OCI-M2 (cell line): ENCODE results near the gene EDDM13.
"Not testable (repeated sequence)": the region's sequence is repeated elsewhere in the genome, so short reads cannot be mapped to it uniquely, and the experiment has no call there.

Experiments used
- DNase-seq: peaks from one replicate; lab custom pipeline; 2025; ENCODE audit not compliant: unreplicated experiment; lab: John Stamatoyannopoulos, UW

The EDDM13 gene, protein sequence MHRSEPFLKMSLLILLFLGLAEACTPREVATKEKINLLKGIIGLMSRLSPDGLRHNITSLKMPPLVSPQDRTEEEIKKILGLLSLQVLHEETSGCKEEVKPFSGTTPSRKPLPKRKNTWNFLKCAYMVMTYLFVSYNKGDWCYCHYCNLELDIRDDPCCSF

DNA sequence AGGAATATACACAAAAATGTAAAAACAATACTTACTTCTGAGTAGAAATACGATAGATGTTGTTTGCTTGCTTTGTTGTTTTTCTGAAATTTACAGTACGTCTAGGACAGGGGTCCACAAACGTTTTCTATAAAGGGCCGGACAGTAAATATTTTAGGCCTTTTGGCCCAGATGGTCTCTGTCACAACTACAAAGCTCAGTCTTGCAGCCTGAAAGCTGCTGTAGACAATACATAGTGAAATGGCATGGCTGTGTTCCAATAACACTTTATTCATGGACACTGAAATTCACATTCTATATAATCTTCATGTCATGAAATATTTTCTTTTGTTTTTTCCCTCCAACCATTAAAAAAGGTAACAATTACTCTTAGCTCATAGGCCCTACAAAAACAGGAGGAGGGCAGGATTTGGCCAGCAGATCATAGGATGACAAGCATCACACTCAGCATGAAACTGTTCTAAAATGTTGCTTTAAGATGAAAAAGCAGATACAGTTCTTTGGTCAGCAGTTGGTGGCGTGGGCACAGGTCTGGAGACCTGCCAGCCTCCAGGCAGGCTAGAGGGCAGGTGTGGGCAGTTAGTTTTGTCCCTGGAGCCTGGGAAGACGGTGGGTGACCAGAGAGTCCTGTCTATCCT is at the start of gene EDDM13:
TSS of gene EDDM13 (plus strand) at position 588 of the 638 bp plus-strand sequence. CDS start 87 bp downstream, outside the sequence.
- no peak for DNase-seq

DNA sequence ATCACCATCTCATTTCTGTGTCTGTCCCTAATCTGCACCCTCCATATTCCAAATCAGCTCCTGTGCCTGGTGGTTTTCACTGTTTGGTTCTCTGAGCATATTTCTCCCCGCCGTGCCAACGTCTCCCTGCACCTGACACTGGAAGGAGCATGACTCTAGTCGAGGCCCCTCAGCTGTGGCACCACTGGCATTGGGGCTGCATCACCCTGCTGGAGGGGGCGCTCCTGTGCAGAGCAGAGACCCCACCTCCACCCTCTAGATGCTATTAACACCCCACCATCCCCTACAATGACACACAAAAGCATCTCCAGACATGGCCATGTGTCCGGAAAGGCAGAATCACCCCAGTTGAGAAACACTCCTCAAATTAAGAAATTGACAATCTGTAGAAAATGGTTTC is 49.6 kb upstream of the EDDM13 start:
- DNase-seq: no peak

DNA sequence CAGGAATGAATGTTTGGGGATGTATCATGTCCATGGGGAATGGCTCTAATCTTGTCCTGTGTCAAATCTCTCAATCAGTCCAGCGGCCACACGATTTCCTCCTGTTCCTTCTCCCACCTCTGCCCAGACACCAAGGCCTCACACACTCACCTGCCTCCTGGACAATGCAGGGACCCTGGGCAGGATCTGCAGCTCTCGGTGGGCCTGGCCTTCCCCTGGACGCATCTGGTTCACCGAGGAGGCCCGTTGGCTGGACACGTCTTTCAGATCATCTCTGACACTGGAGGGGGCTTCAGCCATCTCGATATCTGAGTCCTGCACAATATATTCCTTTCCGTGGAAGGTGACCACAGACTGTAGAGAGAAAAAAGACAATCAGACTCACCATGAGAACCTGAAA is 49.1 kb upstream of the EDDM13 start:
- DNase-seq: no peak

DNA sequence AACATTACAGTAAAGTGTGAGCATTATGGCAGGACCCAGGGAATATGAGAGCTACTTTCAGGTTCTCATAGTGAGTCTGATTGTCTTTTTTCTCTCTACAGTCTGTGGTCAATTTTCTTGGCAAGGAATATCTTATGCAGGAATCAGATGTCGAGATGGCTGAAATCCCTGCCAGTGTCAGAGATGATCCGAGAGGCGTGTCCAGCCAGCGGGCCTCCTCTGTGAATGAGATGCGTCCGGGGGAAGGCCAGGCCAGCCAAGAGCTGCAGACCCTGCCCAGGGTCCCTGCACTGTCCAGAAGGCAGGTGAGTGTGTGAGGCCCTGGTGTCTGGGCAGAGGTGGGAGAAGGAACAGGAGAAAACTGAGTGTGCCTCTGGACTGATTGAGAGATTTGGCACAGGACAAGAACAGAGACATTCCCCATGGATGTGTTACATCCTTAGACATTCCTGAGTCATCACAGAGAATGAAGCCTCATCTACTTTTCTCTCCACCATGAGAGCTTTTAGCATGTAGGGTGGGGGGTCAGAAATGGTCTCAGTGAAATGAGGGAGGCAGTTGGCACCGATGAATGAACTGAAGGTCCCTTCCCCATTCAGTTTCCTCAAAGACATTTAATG is 27.3 kb upstream of the EDDM13 start:
- no peak for DNase-seq

DNA sequence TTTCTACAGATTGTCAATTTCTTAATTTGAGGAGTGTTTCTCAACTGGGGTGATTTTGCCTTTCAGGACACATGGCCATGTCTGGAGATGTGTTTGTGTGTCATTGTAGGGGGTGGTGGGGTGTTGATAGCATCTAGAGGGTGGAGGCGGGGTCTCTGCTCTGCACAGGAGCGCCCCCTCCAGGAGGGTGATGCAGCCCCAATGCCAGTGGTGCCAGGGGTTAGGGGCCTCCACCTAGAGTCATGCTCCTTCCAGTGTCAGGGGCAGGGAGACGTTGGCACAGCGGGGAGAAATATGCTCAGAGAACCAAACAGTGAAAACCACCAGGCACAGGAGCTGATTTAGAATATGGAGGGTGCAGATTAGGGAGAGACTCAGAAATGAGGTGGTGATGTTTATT is 26.8 kb upstream of the EDDM13 start:
- not testable (repeated sequence) for DNase-seq

DNA sequence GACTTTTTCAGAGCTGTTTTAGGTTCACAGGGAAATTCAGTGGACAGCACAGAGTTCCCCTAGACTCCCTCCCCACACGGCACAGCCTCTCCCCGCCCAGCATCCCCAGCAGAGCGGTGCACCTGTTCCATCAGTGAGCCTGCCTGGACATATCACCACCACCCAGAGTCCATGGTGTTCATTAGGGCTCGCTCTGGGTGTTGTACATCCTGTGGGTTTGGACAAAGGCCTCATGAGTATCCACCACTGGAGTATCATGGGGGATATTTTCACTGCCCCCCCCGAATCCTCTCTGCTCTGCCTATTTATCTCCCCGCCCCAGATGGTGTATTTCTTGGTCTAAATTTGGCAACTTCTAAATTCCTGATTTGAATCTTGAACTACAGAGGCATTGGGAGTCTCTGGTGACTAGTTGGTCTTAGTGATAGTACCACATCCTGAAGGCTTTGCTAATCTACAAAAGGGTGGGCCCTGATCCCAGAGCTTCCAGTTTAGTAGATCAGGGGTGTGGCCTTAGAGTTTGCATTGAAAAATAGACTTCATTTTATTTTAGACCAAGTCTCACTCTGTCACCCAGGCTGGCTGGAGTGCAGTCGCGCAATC is 23.7 kb upstream of the EDDM13 start:
- DNase-seq: peak; percentile 29

DNA sequence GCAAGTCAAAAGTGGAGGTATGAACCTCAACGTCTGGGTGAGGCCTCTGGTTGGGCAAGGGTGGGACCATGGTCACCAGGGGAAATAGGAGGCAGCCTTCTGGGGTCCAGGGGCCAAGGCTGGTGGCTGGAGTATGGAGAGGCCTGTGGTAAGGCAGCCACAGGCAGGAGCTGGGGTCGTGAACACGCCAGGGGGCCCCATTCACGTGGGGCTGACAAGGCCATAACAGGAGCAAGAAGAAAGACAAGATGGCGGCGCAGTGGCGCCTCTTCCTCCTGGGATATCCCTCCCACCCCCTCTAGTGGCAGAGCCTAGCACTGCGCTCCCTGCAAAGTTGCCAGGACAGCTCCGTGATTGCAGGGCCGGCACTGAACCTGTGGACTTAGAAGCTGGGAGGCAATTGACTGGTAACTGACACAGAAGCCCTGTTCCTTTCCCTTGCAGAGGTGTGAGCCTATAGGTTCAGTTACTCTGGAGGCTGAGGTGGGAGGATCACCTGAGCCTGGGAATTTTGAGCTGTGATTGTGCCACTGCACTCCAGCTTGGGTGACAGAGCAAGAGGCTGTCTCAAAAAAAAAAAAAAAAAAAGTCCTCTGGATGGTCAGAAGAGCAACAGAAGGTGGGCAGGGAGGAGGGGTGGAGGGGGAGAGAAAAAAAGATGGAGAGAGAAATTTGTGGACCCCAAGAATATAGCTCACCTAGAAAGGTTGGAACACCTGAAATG is 19.7 kb upstream of the EDDM13 start:
- no peak for DNase-seq

DNA sequence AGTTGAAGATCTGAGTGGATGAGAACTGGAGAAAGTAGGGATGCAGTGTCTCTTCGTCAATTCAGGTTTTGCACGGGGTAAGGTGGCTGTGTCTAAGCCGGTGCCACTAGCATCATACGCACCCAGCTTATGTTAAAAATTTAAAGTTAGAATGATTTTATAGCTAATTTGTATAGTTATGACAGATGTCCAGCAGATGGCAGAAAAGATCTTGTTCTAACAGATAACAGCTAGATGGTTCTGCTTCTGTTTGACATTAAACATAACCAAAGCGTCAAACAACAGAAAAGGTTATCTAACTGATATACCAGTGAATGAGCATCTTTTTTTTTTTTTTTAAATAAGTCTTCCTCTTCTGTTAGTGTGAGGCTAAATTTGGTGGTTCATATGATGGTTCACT is 18.8 kb upstream of the EDDM13 start:
- peak; percentile 18 for DNase-seq

DNA sequence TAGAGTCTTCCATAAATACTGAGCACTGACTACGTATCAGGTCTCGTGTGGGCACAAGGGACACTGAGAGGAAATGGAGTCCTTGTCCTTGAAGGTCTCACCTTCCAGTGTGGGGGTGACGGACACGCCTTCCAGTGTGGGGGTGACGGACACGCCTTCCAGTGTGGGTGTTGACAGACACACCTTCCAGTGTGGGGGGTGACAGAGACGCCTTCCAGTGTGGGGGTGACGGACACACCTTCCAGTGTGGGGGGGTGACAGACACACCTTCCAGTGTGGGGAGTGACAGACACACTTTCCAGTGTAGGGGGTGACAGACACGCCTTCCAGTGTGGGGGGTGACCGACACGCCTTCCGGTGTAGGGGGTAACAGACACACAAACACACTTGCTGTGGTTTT is 14.3 kb upstream of the EDDM13 start:
- DNase-seq: no peak

DNA sequence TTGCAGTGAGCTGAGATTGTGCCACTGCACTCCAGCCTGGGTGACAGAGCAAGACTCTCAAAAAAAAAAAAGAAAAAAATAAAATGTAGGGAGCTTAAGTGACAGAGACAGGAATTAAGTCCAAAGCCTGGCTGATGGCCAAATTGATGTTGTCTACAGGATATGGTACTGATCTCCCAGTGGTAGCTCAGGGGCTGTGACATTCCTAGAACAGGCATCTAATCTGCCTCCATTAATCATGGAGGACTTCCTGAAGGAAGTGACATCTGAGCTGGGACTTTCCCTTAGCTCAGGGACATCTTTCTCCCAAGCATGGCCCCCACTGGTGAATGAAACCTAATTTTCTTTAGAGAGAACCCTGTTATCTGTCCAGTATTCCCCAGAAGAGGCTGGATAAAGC is 11.4 kb upstream of the EDDM13 start:
- no peak for DNase-seq

DNA sequence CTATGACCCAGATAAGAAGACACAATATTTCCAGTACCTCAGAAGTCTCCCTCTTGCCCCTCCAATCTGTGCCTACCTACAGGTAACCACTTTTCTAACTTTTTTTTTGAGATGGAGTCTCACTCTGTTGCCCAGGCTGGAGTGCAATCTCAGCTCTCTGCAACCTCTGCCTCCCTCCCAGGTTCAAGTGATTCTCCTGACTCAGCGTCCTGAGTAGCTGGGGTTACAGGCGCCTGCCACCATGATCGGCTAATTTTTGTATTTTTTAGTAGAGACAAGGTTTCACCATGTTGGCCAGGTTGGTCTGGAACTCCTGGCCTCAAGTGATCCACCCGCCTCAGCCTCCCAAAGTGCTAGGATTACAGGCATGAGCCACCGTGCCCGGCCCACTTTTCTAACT is 10.6 kb upstream of the EDDM13 start:
- not testable (repeated sequence) for DNase-seq

DNA sequence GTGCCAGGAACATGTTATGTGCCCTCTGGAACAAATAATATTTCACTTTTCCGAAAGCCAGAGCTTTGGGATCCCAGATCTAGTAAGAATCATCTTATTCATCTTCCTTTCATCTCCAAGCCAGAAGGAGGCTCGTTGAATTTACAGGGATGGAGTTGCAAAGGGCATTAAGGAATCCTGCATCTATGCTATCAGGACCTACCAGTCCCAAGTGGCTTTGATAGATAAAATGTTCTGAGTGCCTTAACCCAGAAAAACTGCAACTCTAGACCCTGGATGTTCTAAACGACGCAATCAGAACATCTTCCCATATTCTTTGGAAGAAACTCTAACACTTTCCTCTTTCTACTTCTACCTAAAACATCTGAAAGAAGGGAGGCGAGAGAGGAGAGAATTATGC is 9.2 kb upstream of the EDDM13 start:
- no peak for DNase-seq

DNA sequence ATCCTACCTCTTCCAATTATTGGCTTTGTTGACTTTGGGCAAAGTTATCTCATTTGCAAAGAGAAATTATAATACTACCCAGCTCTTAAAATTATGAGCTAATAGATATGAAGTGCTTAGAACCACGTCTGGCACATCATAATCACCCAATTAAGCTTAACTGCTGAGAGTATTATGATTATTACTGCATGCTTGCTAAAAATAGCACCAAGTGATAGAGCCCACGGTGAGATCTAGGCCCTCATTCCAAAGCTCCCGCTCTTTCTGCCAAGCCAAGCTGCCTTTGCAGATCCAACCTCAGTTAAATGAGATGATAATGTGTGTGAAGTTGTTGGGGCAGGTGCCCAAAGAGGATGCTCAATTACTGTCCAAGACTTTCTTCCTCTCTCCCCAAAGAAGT is 6.5 kb upstream of the EDDM13 start:
- no peak for DNase-seq

DNA sequence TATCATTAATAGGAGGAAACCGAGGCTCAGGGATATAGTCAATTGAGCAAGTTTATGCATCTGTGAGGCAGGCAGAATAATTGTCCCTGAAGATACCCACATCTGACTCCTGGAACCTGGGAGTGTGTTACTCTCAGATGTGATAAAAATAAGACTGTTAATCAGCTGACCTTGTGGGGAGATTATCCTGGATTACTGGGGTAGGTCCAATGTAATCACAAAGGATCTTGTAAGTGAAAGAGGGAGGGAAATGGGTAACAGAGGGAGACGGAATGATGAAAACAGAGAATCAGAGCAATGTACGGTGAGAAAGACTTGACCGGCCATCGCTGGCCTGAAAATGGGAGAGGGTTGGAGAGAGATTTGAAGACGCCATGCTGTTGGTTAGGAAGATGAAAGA is 3.2 kb upstream of the EDDM13 start:
- no peak for DNase-seq

DNA sequence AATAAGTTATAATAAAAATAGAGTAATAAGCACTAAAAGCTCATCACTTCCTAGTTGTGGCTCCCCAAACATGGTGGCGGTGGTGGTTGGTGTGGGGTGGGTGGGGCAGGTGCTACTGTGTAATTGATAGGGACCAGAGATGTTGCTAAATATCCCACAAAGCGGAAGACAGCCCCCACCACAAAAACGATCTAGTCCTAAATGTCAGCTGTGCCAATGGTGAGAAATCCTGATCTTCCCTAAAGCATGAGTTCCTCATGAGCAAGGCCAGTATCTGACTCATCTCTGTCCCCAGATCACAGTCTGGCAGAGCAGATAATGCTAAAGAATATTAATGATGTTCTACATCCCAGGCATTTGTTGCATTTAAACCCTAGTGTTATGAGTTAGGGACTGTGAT is 1.9 kb upstream of the EDDM13 start:
- no peak for DNase-seq

DNA sequence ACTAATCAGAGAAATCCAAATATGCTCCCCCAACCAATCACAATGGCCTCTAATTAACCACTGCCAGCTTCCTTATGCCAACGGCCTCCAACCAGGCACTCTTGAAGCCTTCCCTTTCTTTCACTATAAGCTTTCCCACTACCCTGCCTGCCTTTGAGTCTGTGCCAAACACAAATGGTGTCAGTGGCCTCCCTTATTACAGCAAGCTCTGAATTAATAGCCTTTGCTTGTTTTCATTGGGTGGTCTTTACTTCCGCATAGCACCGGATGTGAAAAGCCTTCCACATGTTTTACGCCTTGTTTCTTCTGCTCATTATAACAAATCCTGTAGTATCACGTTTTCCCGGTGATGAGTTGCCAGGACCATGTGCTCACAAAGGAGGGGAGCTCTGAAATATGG is 1.4 kb upstream of the EDDM13 start:
- DNase-seq: no peak

DNA sequence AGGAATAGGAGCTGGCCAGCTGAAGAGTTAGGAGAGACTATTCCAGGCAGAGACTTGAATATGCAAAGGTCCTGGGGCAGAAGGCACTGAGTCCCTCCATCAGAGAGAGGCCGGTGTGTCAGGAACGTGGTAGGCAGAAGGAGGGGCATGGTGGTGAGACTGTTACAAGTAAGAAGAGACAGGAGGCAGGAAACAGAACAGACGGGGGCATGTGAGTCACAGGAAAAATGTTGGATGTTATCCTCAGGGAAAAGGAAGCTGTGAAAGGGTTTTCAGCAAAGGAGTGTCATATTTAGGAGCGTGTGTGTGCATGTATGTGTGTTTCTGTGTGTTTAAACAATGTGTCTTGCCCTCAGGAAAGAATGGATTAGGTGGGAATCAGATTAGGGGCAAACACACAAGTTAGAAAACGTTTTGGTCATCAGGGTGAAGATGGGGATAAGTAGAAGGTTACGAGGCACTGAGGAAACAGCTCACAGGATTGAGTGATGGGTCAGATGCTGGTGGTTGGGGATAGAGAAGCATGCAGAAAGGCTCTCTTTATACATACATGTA is 1.1 kb downstream of the EDDM13 start:
- DNase-seq: no peak

DNA sequence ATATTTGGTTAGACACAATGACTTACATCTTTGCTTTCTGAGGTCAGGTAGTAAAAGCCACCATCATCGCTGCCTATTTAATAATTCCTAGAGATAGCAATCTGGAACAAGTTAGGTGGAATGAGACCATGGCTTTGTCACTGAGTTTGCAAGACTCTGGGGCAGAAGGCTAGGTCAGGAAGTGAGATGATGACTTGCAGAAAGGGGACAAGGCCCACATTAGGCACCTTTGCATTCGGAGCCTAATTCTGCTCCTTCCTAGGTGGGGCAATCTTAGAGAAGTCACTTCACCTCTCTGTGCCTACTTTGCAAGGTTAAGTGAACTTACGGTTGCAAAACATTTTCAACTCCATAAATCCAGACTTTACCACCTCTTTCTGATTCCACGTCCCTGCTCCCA is 10.3 kb downstream of the EDDM13 start:
- no peak for DNase-seq

DNA sequence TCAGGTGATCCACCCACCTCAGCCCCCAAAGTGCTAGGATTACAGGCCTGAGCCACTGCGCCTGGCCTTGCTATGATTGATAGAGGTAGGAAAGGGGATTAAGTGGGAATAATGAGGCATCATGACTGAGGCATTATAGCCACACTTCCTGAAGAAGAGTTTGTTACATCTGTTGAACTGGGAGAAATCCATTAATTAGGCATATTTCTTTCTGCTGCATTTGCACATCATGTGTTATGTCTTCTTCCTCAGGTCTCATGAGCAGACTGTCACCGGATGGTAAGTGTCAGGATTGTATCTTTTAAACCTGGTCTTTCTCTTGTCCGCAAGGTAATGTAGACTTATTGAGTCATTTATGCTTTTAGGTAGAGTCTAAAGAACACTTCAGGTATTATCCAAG is 12.2 kb downstream of the EDDM13 start:
- DNase-seq: no peak

DNA sequence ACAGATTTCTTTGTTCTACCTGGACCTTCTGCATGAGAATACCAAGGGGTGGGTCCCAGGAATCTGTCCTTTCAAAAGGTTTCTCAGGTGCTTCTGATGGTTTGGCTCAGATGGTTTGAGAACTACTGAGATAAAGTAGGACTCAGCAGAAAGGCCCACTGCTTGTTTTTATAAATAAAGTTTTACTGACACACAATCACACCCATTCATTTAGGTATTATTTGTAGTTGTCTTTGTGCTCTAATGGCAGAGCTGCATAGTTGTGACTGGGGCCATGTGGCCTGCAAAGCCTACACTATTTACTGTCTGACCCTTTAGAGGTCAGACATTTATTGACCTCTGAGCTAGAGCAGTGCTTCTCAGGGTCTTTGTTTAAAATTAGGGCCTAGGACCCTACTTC is 17.6 kb downstream of the EDDM13 start:
- DNase-seq: no peak

DNA sequence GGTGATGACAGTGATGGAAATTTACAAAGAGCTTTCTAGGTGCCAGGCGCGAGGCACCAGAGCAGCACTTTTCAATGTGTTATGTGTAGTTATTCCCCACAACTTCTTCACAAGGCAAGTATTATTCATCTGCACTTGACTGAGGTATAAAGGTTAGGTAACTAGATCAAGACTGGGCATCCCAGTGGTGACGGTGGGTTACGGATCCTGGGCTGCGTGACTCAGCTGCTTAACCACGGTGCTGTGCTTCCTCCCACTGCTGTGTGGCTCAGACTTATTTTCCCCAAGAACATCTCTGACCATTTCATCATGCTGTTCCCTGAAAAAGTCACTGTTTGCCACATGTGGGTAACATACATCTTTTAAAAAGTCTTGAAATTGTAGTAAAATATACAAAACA is 19.3 kb downstream of the EDDM13 start:
- no peak for DNase-seq
